ENCODE measurements around the gene C3orf22.

- TF ChIP-seq CTCF (conservative IDR thresholded peaks at IDR 0.05; ENCODE audit: low read length) (no peak), EZH2phosphoT487 (IDR thresholded peaks at IDR 0.05; ENCODE audit: borderline replicate concordance) (no peak)
Measured at GRCh38 chr3:126500016-126500415, 58.7 kb downstream of the C3orf22 start.

Measured in Loucy (cell line).